ENCODE measurements around the gene CAMKMT.

GRCh38 chr2:44656460-44656859, 294.7 kb downstream of the CAMKMT start:
- TF ChIP-seq CTCF (conservative IDR thresholded peaks at IDR 0.05; ENCODE audit: low read length), result no peak
- TF ChIP-seq EZH2phosphoT487 (IDR thresholded peaks at IDR 0.05; ENCODE audit: borderline replicate concordance, low read depth, low read length), result no peak
